ENCODE results near the gene FBRSL1.

- TF ChIP-seq CTCF (IDR thresholded peaks at IDR 0.05; ENCODE audit: low read depth, low read length, missing input control) (no peak), ATF3 (IDR thresholded peaks at IDR 0.05) (no peak), SP1 (IDR thresholded peaks at IDR 0.05) (no peak), MAX (IDR thresholded peaks at IDR 0.05) (no peak), RAD21 (IDR thresholded peaks at IDR 0.05) (no peak), YY1 (IDR thresholded peaks at IDR 0.05) (no peak), JUND (IDR thresholded peaks at IDR 0.05) (no peak), HNF4G (IDR thresholded peaks at IDR 0.05) (no peak), GABPA (IDR thresholded peaks at IDR 0.05 in 1 of 2, conservative IDR thresholded peaks at IDR 0.05 in 1 of 2) (no peak), EGR1 (IDR thresholded peaks at IDR 0.05; ENCODE audit: low read depth in 2 of 2) (no peak), REST (IDR thresholded peaks at IDR 0.05) (no peak)
Measured at GRCh38 chr12:132491761-132492378, 1.9 kb downstream of the FBRSL1 start.

Measured in liver (tissue), 3 donors.